HFF-Myc (cell line): ENCODE results near the gene CTU2.
A peak's percentile ranks its signal among the peaks of the same experiment; 100 is the strongest.

Source experiments
- DNase-seq: peaks from one replicate; pipeline ENCODE4 v3.0.0-alpha.2; 2011; ENCODE audit warnings: low read depth; ENCODE audit errors: extremely low read depth
- H3K4me3 ChIP-seq: replicated peaks from 2 replicates; pipeline ENCODE4 v1.5.1; 2011; ENCODE audit warnings: low read depth, mild to moderate bottlenecking, control low read depth, low read length
- CTCF ChIP-seq: IDR thresholded peaks from 2 replicates; pipeline ENCODE4 v1.5.1; 2012; ENCODE audit warnings: mild to moderate bottlenecking, low read depth, low read length, control low read depth; ENCODE audit errors: missing control alignments

The CTU2 gene

GRCh38 chr16:88701581-88702370 is 4.5 kb upstream of the CTU2 start:
- H3K4me3 ChIP-seq, result no peak overlapping the region
- TF ChIP-seq CTCF, result no peak
- DNase-seq, result no peak

GRCh38 chr16:88702371-88703210 is 3.7 kb upstream of the CTU2 start:
- TF ChIP-seq CTCF, result no peak
- H3K4me3 ChIP-seq, result no peak overlapping the region
- no peak for DNase-seq

- TF ChIP-seq CTCF, result no peak
- DNase-seq, result no peak
- no peak overlapping the region for H3K4me3 ChIP-seq
Observed at GRCh38 chr16:88703486-88704309, 2.6 kb upstream of the CTU2 start.

GRCh38 chr16:88705076-88705684 is 1.1 kb upstream of the CTU2 start:
- H3K4me3 ChIP-seq, result peak overlapping the region; percentile 98
- TF ChIP-seq CTCF, result no peak
- no peak for DNase-seq

- H3K4me3 ChIP-seq, result peak overlapping the region; percentile 98
- DNase-seq, result no peak
- no peak for TF ChIP-seq CTCF
Observed at GRCh38 chr16:88705801-88706228, 488 bp upstream of the CTU2 start.

- no peak for DNase-seq
- peak overlapping the region; percentile 98 for H3K4me3 ChIP-seq
- TF ChIP-seq CTCF, result no peak
Observed at GRCh38 chr16:88706965-88707826, 893 bp downstream of the CTU2 start.
